Bronchial epithelial cell (primary cell): ENCODE results near the gene LRIT3. TPM values are rescaled to one million over a fixed set of nuclear protein-coding genes. Genes with fewer than 3 reads are reported as not detected.
"Not testable (repeated sequence)": the region's sequence is repeated elsewhere in the genome, so short reads cannot be mapped to it uniquely, and the experiment has no call there.

Source experiments
- DNase-seq: peaks from one replicate; pipeline ENCODE4 v3.0.0-alpha.2; 2010; ENCODE audit warnings: low read depth
- FAIRE-seq: peaks from 2 replicates; lab custom pipeline; 2011; peaks lifted over from hg19 to GRCh38; lab: Jason Lieb, UNC
- H3K27me3 ChIP-seq: 2 replicates; pipeline ENCODE4 v1.5.1; 2011; ENCODE audit warnings: low read length; ENCODE audit not compliant: control insufficient read depth, insufficient read depth
- H3K36me3 ChIP-seq: 2 replicates; pipeline ENCODE4 v1.5.1; 2011; ENCODE audit warnings: low read length; ENCODE audit not compliant: control insufficient read depth, insufficient read depth
- H3K4me3 ChIP-seq: 2 replicates; pipeline ENCODE4 v1.5.1; 2011; ENCODE audit warnings: mild to moderate bottlenecking, low read depth, low read length, control low read depth
- CTCF ChIP-seq: IDR thresholded peaks from 2 replicates; pipeline ENCODE4 v1.5.1; 2011; ENCODE audit warnings: mild to moderate bottlenecking, moderate library complexity, low read length, control low read depth, inconsistent platforms; ENCODE audit not compliant: insufficient read depth, severe bottlenecking
- total RNA-seq: library from RNA; depleted of rRNA; stranded (reverse); fragments of >200 nt; gene quantifications from 2 replicates; pipeline ENCODE4 v1.2.1, GENCODE V29; 2014

Gene LRIT3
- total RNA-seq, 1 donor from 2014 or later: under 0.01 TPM

DNA sequence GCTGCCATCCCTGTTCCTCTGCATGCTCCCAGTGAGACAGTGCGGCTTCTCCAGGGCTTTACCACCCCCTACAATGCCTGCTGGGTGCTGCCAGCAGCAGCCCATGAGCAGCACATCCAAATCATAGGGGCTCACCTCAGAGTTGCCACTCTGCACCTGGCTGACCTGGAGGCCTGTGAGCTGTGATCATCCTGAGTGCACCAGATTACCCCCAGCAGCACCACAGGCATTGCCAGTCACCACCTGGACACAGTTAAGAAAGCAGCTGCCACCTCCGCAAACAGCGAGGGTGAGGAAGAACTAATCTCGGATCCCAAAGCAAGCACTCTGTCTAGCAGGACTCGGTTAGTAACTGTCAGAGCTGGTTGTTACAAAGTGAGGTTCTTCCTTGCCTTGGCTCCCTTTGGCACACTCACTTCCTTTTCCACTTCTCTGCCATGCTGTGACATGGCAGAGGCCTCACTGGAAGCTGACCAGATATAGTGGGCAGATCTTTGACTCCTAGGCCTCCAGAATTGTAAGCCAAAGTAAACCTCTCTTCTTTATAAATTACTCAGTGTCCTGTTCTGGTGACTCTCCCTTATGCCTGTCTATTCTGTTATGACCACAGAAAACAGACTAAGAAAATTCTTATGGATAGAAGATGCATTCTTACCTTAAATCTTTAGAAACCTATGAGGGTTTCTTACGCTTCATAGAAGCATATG is 25.2 kb downstream of the LRIT3 start:
- Histone ChIP-seq H3K36me3 (no peaks in the 10 kb centered on the region), H3K4me3 (no peak overlapping the region), H3K27me3 (no peaks in the 10 kb centered on the region)
- DNase-seq (no peak), FAIRE-seq (no peak)
- TF ChIP-seq CTCF: no peak

DNA sequence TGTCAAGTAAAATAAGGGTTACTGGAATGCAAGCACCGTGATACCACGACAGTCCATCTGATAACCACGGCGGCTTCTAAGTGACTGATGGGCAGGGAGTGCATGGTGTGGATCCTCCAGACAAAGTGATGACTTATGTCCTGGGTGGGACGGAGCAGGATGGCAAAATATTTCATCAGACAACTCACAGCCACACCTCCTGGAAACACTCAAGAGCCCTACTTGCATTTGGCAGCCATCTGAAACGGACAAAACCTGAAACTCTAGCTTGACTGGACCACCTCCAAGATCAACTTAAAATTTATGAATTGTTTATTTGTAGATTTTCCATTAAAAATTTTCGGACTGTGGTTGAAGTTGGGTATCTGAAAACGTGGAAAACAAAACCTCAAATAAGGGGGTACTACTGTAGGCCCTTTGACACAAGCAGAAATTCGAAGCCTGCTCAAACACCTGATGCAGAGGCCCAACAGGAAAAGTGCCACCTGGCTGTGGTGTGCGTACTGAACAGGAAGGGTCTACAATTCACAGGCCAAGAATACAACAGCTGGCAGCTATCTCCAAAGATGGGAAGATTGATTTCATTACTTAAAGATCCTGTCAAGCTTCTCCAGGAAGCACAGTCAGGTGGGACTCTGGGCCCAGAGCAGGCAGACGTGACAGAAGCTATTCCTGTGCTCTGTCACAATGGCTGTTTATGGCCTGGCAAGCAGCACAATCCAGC is 26.0 kb downstream of the LRIT3 start:
- H3K4me3 ChIP-seq: no peak overlapping the region
- H3K27me3 ChIP-seq: peaks cover under 1% of the 10 kb centered on the region
- DNase-seq: peak; percentile 75
- FAIRE-seq: no peak
- TF ChIP-seq CTCF: no peak
- no peaks in the 10 kb centered on the region for H3K36me3 ChIP-seq

DNA sequence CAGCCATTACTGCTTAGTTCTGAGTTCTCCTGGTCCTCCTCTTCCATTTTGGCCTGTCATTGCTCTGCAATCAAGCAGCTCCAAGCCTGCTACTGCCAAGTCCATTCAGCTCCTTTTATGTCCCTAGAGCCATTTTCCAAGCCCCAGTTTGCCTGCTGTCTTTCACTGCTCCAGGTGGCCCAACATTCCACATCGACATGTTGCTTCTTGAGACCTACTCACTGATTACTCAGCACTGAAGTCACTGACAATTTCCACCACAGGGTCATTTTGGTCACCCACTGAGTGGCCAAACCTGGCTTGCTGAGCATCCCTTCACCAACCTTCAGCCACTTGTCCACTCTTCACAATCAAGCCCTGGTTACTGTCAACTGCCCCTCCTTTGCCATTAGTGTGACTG is 27.2 kb downstream of the LRIT3 start:
- no peak for FAIRE-seq
- no peaks in the 10 kb centered on the region for H3K36me3 ChIP-seq
- peak; percentile 53 for DNase-seq
- H3K4me3 ChIP-seq: no peak overlapping the region
- peaks cover 3% of the 10 kb centered on the region for H3K27me3 ChIP-seq
- TF ChIP-seq CTCF: no peak

DNA sequence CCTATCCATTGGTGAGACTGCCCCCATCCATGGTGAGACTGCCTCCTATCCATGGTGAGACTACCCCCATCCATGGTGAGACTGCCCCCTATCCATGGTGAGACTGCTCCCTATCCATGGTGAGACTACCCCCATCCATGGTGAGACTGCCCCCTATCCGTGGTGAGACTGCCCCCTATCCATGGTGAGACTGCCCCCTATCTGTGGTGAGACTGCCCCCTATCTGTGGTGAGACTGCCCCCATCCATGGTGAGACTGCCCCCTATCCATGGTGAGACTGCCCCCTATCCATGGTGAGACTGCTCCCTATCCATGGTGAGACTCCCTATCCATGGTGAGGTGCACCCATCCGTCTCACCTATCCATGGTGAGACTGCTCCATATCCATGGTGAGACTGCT is 27.6 kb downstream of the LRIT3 start:
- H3K4me3 ChIP-seq, DNase-seq, H3K27me3 ChIP-seq, FAIRE-seq, H3K36me3 ChIP-seq: not testable (repeated sequence)

DNA sequence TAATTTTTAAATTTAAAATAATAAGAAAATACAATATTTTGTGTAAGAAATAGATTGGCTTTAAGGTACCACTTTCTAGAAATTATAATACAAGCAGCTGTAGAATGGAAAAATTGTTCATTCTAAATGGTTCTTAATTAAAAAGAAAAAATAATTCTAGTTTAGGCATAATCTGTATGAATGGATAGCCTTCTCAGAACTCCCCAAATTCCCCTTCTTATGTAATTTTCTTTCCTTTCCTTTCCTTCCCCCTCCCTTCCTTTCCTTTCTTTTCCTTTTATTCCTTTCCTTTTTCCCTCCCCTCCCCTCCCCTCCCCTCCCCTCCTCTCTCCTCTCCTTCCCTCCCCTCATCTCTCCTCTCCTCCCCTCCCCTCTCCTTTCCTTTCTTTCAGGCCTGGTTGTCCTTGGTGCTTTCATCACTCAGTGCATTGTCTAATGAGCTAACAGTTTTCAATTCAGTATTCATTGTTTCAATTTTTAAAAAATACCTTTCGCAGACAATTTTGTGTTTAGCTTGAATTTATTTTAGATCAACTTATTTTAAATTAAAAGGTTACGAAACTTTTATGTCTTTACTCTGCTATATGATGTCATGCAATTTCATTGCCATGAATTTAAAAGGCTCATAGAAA is 28.8 kb downstream of the LRIT3 start:
- no peak for TF ChIP-seq CTCF
- DNase-seq (no peak), FAIRE-seq (no peak)
- Histone ChIP-seq H3K27me3 (peaks cover 3% of the 10 kb centered on the region), H3K36me3 (no peaks in the 10 kb centered on the region), H3K4me3 (no peak overlapping the region)

- FAIRE-seq (no peak), DNase-seq (peak; percentile 56)
- no peak overlapping the region for H3K4me3 ChIP-seq
- H3K36me3 ChIP-seq: no peaks in the 10 kb centered on the region
- no peak for TF ChIP-seq CTCF
- H3K27me3 ChIP-seq: peaks cover 3% of the 10 kb centered on the region
These were observed 29.5 kb downstream of the LRIT3 start for GRCh38 chr4:109877400-109877799.
